Kidney tubule cell (primary cell): ENCODE measurements around the gene SULT1A3.
A peak's percentile ranks its signal among the peaks of the same experiment; 100 is the strongest.
"Not testable (repeated sequence)": the region's sequence is repeated elsewhere in the genome, so short reads cannot be mapped to it uniquely, and the experiment has no call there.

Experiments used
- DNase-seq: peaks from one replicate; pipeline ENCODE4 v3.0.0-alpha.2; 2018; ENCODE audit warnings: low spot score

SULT1A3 gene

DNA sequence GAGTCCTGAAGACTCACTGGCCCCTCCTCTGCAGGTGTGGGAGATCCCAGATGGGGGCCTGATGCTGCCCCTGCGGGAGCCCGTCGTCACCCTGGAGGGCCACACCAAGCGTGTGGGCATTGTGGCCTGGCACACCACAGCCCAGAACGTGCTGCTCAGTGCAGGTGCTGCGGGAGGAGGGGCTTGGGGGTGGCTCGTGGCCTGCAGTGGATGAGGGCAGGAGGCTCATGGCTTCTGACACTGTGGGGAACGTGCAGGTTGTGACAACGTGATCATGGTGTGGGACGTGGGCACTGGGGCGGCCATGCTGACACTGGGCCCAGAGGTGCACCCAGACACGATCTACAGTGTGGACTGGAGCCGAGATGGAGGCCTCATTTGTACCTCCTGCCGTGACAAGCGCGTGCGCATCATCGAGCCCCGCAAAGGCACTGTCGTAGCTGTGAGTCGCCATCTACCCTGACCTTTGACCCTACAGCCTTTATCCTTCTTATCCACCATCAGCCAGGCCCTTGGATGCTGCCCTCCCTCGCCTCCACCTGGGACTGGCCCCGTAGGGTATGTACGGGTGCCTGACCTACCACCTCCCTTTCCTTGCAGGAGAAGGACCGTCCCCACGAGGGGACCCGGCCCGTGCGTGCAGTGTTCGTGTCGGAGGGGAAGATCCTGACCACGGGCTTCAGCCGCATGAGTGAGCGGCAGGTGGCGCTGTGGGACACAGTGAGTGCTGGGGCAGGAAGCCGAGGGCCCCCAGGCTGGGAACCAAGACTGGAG, 12.1 kb upstream of the SULT1A3 start:
- peak; percentile 28 for DNase-seq

- DNase-seq, result no peak
These were observed 11.5 kb upstream of the SULT1A3 start for GRCh38 chr16:30187556-30187865.

DNA sequence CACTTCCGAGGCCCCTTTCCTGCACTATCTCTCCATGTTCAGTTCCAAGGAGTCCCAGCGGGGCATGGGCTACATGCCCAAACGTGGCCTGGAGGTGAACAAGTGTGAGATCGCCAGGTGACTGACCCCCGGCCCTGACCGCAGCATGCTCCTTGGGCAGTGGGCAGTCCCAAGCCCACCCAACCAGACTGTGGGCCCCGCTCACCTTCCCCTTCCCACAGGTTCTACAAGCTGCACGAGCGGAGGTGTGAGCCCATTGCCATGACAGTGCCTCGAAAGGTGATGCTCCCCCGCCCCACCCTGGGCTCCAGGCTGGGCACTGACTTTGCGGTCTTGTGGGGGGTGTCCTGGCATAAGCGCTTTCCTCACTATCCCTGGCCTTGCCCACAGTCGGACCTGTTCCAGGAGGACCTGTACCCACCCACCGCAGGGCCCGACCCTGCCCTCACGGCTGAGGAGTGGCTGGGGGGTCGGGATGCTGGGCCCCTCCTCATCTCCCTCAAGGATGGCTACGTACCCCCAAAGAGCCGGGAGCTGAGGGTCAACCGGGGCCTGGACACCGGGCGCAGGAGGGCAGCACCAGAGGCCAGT, 11.0 kb upstream of the SULT1A3 start:
- no peak for DNase-seq

DNA sequence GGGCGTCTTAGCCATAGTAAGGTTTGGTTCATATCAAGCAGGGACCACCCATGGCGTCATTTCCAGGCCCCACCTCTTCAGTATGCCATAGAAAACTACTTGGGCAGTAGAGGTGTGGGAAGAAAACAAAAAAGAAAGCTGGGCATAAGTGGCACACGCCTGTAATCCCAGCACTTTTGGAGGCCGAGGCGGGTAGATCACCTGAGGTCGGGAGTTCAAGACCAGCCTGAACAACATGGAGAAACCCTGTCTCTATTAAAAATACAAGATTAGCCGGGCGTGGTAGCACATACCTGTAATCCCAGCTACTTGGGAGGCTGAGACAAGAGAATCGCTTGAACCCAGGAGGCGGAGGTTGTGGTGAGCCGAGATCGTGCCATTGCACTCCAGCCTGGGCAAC, 7.9 kb upstream of the SULT1A3 start:
- not testable (repeated sequence) for DNase-seq

GRCh38 chr16:30193098-30193497, 6.0 kb upstream of the SULT1A3 start:
- not testable (repeated sequence) for DNase-seq

DNA sequence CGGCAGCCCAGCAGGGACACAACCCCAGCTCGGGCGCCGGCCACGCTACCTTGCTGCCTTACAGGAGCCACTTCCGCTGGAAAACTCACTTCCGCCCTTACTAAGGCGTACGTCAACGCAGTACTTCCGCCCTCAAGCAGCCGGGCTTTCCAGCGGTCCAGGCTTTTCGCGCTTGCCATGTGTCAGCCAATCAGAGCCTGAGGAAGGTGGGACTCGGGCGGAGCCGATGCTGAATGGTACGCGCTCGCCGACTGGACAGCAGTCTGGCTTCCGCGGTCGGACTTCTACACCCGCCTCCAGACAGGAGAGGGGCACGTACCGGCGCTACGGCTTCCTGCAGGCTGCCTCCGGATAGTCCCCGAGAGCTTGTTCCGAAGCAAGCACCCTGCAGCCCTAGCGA, 5.4 kb upstream of the SULT1A3 start, which contains the start of the genes BOLA2B and SLX1A:
TSS of gene BOLA2B (minus strand) at position 52 of the 400 bp plus-strand sequence. CDS start 71 bp downstream, outside the sequence.
TSS of gene SLX1A (plus strand) at position 261 of the 400 bp plus-strand sequence. CDS start 210 bp downstream, outside the sequence.
- DNase-seq, result not testable (repeated sequence)

DNA sequence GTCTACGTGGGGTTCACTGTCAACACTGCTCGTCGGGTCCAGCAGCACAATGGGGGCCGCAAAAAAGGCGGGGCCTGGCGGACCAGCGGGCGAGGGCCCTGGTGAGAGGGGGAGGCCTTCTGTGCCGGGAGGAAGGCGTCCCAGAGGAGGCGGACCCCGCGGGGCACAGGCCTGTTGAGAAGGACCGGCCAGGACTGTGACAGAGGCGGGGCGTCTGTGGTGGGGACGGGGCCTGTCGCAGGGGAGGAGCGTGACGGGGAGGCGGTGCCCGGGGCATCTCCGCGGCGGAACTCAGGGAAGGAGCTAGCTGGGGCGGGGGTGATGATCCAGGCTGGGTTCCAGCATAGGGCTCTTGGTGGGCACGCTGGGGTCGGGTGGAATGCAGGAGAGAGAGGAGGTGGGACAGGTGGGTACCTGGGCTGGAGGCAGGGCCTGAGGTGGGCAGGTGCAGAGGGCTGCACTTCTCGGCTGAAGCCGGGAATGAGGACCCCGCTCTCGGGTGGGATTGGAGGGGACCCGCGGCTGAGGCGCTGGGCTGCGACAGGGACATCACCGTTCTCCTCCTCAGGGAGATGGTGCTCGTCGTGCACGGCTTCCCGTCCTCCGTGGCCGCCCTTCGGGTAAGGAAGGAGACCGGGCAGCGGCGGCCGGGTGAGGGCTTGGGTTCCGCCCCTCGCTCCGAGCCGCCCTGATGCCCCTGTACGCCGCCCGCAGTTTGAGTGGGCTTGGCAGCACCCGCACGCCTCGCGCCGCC, 4.7 kb upstream of the SULT1A3 start:
- DNase-seq, result not testable (repeated sequence)

- not testable (repeated sequence) for DNase-seq
These were observed 2.1 kb upstream of the SULT1A3 start for GRCh38 chr16:30197001-30197400.

- not testable (repeated sequence) for DNase-seq
These were observed 721 bp downstream of the SULT1A3 start for GRCh38 chr16:30199608-30200343.

DNA sequence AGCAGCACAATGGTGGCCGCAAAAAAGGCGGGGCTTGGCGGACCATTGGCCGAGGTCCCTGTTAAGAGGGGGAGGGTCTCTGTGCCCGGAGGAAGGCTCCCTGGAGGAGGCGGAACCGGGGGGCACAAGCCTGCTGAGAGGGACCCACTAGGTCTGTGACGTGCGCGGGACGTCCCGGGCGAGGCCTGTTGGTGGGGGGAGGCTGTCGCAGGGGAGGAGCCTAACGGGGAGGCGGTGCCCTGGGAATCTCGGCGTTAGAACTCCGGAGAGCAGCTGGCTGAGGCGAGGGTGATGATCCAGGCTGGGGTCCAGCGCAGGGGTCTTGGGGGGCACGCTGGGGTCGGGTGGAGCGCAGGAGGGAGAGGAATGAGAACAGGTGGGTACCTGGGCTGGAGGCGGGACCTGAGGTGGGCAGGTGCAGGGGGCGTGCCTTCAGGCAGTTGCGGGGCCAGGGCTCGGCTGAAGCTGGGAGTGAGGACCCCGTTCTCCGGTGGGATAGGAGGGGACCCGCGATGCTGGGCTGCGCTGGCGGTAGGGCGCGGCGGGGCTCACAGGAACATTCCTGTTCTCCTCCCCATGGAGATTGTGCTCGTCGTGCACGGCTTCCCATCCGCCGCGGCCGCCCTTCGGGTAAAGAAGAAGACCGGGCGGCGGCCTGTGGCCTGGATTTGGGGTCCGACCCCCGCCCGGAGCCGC, 6.6 kb downstream of the SULT1A3 start:
- DNase-seq, result not testable (repeated sequence)

- DNase-seq, result not testable (repeated sequence)
These were observed 7.2 kb downstream of the SULT1A3 start for GRCh38 chr16:30206252-30206651.

DNA sequence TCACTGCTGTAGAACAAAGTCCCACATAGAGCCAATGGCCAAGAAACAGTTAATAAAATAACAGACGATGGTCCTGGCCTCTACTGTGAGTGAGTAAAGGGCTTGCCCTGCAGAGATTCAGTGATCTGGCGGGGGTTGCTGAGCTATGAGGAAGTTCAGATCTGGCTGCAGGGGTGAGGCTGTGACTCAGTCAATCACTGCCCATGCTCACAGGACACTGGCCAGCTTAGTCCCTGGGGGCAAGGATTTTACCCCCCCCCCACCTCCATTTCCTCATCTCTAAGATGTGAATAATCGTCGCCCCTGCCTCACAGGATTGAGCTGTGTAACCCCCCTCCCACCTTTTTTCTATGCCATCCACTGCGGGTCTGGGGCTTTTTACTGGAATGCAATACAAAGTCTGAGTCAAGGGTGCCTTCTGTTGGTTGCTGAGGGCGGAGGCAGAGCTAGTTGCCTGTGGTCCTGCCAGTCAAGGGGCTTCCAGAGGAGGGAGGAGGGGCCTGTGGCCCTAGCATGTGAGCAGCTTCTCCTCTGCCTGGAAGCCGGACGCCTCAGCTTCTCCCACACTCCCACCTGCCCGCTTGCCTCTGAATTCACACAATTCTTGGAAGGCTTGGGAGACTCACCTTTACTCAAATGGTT, 8.1 kb downstream of the SULT1A3 start:
- not testable (repeated sequence) for DNase-seq

GRCh38 chr16:30209032-30209431, 10.0 kb downstream of the SULT1A3 start:
- DNase-seq, result not testable (repeated sequence)

DNA sequence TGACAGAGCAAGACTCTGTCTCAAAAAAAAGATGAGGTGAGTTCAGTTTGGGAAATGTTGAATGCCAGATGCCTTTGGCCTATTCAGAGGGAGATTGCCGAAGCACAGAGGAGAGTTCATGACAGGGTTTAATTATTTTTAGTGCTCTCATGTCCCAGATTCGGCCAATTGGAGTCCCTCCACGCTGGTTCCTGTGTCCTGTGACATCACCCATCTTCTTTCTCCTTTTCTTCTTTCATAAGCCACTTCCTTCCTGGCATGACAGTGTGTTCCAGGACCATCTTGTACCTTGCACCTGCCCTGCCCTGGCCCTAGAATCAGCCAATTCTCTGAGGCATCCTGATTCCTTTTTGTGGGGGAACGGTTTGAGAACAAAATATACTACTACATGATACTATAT, 12.4 kb downstream of the SULT1A3 start:
- not testable (repeated sequence) for DNase-seq

DNA sequence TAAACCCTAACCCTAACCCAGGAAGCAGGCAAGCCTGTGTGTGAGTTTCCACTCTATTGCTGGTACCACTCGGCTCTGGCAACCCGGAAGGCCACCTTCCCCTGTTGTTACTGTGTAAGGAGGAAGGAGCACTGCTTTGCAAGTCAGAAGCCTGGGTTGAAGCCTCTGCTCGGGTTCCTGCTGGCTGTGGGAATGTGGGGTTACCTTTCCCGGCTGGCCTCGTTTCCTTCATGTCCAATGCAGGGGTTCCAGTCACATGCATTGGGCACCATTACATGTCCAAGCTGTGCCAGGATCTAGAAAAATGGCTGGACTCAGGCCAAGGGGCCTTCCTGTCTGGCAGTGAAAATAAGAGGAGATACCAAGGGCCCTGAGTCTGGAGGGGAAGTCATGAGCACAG, 18.0 kb downstream of the SULT1A3 start:
- not testable (repeated sequence) for DNase-seq

GRCh38 chr16:30248379-30248778, 49.3 kb downstream of the SULT1A3 start, which contains the start of gene NPIPB13:
Gene NPIPB13, minus strand, starts transcription at chr16:30248479. Its CDS starts 2,906 bp downstream, at chr16:30245573.
- DNase-seq, result not testable (repeated sequence)
